ENCODE results near the gene IDUA.

The IDUA gene

DNA sequence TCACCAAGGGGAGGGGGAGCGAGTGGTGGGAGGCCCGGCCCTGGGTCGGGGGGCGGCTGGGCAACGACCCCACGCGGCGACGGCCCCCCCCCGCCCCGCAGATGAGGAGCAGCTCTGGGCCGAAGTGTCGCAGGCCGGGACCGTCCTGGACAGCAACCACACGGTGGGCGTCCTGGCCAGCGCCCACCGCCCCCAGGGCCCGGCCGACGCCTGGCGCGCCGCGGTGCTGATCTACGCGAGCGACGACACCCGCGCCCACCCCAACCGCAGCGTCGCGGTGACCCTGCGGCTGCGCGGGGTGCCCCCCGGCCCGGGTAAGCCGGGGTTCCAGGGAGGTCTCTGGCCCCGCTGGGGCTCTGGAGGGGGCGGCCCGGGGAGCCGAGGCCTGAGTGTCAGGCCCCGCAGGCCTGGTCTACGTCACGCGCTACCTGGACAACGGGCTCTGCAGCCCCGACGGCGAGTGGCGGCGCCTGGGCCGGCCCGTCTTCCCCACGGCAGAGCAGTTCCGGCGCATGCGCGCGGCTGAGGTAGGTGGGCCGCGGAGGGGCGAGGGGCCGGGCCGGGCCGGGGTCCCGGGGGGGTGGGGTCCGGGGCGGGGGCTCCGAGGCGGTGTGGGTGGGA is 15.9 kb downstream of the IDUA start:
- no peak for DNase-seq

DNA sequence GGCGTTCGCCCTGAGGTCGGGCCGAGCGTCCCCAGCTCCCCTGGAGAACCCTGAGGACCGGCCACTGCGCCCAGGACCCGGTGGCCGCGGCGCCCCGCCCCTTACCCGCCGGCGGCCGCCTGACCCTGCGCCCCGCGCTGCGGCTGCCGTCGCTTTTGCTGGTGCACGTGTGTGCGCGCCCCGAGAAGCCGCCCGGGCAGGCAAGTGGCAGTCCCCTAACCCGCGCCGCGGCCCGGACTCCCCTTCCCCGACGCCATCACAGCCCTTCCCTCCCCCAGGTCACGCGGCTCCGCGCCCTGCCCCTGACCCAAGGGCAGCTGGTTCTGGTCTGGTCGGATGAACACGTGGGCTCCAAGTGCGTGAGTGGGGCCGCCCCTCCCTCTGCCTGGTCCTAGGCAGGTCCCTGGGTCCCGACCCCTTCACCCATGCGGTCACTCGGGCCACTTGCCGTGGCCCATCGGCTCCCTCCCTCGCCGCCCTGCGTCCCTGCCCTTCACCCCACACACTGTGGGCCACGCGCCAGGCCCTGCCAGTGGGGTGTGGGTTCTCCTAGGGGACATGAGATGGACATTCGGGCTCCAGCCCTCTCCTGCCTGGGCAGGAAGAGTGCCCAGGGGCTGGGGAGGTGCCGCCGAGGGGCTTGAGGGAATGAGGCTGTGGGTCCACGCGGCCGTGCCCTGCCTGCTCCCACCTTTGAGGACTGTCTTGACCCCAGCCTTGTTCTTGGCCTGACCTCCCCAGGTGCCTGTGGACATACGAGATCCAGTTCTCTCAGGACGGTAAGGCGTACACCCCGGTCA is 16.6 kb downstream of the IDUA start:
- DNase-seq: no peak

DNA sequence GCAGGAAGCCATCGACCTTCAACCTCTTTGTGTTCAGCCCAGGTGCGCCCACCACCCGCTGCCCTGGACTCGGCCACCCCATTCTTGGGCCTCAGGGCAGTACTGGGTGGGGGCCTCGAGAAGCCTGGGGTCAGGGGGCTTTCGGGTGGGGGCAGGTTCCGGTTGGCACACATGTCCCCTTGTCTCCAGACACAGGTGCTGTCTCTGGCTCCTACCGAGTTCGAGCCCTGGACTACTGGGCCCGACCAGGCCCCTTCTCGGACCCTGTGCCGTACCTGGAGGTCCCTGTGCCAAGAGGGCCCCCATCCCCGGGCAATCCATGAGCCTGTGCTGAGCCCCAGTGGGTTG is 17.2 kb downstream of the IDUA start:
- DNase-seq: no peak

DNA sequence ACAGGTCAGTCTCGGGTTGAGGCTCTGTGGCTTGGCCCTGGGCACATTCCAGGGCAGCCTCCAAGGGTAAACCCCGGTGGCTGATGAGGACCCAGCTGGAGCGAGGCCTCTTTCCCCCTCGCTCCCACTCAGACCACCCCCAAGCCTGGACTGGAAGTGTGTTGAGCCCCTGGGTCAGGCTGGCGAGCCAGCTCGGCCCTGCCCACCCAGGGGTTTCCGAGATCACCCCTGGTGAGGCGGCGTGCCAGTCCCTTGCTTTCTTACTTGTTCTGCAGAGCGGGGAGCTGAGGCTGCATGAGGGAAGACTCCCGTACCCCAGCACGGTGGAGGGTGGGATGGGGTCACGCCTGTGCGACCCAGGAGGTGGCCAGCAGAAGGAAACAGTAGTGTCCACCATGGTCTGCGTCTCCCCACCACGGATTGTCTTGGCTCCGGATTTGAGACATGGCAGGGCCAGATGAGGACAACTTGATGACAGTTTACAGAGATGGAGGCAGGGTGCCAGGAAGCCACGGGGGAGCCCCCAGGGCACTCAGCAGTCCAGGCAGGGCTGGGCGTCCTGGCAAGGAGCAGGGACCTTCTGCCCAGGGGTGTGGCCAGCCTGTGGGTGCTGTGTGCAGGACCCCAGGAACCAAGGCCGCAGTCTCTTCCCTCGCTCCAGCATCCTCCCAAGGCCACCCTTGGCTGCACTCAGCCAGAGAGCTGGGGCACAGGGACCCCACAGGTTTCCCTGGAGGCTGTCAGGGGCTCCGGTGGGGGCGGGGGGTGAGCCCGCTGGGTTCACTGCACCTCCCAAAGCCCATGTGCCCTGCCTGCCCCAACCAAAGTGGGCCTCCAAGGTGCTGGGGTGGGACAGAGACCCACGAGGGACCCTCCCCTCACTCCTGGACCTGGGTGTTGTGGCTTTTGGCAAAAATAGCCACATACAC is 18.0 kb downstream of the IDUA start:
- DNase-seq: no peak

DNA sequence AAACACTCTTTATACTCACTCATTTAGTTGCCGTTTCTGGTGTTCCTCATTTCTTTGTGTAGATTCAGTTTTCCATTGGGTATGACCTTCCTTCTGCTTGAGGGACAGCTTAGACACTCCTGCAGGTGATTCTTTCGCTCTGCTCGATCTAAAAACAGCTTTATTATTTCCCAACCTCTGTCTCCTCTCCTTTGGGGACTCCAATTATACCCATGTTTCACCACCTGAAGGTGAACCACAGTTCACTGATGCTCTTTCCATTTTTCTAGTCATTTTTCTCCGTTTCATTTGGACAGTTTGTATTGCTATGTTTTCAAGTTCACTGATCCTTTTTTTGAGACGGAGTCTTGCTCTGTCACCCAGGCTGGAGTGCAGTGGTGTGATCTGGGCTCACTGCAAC is 20.0 kb downstream of the IDUA start:
- no peak for DNase-seq

DNA sequence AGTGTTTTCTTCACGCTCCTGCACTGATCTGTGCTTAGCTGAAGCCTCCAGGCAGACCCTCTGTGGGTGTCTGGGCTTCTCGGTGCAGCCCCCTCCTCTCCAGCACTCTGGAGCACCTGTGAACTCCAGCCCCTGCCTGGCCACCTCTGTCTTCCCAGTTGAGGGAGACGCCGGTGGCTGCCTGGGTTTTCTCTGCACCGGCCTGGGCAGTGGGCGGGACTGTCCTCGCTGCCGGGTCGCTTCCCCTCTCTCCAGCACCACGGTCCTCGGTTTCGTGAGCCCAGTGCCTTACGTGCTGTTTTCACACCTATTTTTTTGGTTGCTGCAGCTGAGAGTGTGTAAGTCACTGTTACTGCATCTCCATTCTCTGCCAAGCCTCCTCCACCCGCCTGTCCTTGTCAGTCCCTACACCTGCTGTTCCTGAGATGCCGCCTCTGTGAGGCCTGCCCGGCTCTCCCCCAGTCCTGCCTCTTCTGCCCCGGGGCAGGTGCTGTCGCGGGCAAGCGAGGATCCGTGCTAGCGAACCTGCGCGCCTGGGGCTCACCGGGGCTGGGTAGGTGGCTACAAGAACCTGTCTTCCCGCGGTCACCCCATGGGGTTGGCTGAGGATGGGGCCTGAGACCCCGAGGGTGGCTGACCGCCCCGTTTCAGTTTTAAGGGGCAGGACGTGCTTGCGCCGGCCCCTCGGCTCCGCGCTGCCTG is 22.1 kb downstream of the IDUA start:
- no peak for DNase-seq

DNA sequence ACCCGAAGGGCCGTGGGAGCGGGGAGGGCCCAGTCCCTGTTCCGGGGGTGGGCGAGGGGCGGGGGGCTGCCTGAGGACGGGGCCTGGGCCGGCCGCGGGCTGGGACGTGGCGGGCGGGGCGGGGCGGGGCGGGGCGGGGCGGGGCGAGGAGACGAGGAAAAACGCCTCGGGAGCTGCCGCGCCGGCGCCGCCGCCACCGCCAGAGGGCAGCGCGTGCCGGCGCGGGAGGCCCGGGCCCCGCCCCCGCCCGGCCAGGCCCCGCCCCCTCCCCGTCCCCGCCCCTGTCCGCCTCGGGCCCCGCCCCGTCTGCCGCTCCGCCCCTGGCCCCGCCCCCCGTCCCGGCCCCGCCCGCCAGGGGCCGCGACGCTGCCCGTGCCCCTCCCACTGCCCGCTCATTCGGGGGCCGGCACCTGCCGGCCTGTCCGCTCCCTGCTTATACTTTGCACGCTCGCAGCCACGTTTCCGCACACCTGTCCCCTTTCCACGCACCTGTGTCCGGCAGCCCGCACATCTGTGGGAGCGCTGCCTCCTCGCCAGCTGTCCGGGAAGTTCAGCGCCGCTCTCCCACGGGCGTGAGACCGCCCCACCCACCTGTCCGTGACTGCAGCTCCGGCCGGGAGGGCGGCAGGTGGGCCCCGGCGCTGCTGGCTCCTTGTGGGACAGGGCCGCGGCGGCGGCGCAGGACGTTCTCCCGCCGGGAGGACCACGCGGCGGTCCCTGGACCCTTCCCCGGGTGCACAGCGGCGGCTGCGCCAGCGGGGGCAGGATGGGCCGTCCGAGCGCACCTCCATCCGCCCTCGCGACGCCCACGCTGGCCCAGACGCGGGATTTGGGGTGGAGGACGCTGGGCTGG is 22.9 kb downstream of the IDUA start:
- peak; percentile 49 for DNase-seq

DNA sequence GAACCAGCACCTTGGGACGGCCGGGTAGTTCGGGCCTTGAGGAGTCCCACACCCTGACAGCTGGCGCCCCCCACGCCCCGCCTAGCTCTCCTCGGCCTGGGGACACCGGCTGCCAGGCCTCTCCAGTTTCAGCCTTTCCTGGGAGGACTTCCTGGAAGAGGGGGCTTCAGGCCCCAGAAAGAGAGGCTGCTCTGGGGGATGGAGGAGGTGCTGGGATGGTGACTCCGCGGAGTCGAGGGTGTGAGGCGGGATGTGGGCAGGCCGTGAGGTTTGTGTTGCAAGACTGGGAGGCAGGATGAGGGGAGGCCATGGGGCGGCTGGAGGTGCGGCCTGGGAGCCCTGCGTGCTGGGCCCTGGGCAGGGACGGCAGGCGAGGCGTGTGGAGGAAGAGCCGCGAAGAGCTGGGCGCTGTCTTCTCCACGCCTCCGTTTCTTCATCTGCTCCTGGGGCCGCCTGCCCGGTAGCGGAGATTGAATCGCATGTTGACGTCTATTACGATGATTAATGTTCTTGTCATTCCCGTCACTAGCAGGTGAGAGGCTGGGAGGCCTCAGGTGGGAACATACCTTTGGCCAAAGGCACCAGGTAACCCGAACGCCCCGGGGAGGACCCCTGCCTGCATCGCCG is 23.7 kb downstream of the IDUA start:
- DNase-seq: peak; percentile 51

DNA sequence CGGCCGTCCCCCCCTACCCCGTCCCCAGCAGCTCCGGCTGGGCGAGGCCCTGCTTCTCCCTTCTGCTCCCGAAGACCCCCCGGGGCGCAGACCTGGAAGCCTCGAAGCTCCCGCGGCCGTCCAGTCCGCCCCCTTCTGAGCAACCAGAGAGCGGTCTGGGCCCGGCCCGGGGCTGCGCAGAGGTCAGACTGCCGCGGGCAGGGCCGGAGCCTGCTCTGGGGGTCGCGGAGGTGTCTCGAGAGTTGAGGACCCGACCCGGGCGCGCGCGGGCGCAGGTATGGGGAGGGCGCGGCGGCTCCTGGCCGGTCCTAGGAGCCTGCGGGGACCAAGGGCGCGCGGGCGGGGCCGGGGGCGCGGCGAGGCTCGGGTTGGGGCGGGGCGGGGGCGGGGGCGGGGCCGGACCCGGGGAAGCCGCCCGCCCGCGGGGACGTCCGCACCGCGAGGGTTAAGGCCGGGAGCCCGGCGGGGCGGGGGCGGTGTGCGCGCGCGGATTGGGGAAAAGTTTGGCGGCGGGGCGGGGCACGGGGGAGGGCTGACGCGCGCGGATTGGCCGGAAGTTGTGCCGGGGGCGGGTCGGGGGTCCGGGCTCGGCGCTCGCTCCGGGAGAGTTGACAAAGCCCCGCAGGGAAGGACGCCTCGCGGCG is 24.3 kb downstream of the IDUA start, which contains the start of gene FGFRL1:
FGFRL1 (plus strand) TSS at position 605 of the 644 bp plus-strand sequence. CDS start 860 bp downstream, outside the sequence.
- peak; percentile 79 for DNase-seq

DNA sequence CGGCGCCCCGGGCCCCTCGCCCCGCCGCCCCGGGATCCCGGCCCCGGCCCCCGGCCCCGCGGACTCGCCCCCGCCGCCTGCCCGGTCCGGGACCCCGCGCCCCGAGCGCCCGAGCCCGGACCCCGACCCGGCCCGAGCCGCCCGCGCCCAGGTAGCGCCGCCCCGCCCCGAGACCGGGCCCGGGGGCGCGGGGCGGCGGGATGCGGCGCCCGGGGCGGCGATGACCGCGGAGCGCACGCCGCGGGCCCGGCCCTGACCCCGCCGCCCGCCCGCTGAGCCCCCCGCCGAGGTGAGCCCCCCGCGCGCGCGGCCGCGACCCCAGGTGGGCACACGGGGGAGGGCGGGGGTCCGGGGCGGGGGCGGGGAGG is 24.8 kb downstream of the IDUA start:
- DNase-seq: no peak

DNA sequence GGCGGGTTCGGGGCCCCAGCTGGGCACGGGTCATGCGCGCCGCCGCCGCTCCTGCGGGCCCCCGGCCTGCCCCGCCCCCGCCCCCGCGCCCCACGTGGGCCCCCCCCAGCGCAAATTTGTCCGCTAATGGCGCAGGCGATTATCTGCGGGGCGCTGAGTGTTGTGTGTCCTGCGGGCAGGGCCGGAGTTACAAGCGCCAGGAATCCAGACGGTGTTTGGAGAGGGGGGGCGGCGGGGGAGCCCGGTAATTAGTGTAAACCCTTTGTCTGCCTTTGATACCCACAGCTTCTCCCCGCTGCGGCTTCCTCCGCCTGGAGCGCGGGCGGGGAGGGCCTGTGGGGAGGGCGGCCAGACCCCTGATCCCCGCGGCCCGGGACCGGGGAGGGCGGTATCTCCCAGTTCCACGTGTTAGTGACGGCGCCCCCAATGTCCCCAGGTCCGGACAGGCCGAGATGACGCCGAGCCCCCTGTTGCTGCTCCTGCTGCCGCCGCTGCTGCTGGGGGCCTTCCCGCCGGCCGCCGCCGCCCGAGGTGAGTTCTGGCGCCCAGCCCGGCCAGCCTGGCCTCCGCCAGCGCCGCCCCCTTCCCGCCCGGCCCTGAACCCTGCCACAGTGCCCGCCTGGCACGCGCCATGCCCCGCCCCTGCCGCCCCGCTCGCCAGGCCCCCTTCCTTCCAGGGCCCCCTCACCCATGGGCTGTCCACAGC is 25.3 kb downstream of the IDUA start:
- DNase-seq: peak; percentile 44

DNA sequence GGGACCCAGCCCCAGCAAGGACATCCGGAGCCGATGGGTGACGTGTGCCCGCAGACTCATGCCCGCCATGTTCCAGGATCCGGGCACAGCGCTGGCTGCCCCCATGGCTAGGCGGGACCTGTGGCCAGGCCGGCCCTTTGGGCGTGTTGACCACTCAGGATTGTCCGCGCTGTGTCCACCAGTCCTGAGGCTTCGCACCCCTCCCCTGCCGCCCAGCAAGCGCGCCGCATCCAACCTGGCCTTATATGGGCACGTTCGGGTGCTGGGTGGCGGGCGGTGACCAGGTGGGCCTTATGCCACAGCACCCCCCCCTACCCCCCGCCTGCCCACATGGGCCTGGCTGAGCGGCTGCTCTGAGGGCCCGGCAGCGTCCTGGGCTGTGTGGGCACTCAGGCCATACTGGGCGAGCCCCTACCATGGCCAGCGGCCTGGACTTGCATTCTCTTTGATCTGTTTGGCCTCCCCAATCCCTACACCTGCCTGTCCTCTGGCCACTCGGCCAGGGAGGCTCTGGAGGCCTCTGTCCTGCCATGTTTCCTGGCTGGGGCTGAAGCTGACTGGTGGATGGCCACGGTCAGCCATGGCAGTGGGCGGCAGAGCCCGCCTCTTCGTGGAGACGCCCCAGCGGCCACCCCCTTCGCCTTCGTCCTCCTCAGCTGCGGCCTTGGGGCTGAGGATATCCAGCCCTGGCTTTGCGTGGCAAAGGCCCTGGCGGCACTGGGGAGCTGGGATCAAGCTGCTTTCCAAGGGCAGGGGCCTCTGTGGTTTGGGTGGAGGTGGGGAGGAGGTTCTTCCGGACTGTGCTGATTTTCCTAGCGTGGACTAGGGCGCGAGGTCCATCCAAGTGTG is 26.6 kb downstream of the IDUA start:
- no peak for DNase-seq

DNA sequence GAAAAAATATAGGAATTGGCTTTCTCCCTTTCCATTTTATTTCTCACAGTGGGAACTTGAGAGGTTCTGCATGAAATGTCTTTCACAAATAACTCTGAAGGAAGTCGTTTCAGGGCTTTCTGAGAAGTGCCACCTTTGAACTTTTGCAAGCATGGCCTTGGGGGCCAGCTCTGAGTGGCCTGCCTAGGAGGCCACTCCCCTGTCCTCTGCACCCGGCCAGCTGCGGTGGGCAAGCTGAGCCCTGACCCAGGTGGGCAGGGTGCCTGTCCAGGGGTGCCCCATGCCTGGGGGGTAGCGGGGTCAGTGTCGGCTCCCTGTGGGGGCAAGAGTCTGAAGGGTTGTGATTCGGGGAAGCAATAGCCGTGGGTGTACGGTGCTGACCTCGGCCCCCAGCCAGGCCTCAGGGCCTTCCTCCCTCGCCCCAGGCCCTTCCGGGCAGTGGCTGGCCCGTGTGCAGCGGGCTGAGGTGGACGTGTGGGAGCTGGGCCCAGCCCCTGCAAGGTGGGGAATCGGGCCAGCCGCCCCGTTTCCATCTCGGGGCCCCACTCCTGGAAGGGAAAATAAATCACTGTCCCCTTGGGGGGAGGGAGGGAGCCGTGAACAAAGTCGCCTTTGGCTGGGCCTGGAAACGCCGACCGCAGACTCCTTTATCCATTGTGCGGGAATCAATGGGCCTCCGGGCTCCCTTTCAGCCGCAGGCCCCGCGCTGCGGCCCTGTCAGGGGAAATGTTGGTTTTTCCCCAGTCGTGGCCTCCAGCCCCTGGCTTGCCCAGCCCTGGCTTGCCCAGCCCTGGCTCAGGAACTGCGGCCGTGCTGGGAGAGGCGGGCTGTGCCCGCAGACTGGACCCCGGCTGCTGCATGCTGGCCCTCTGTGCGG is 27.7 kb downstream of the IDUA start:
- DNase-seq: no peak

DNA sequence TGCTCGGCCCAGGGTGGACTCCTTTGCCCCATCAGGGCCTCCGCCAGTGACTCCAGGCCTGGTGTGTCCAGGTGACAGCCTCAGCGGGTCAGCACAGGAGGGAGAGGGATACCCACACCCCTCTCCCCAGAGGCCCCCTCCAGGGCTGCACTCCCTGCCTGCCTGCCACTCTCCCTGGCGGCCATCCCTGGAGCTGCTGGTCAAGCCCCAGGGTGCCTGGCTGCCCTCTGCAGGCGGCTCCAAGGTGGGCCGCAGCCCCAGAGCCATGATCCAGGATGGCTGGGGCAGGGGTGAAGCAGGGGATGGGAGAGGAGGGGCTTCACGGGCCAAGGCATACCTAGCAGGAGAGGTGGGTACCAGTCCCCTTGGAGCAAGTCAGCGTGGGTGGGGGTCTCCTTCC is 28.3 kb downstream of the IDUA start:
- peak; percentile 26 for DNase-seq

DNA sequence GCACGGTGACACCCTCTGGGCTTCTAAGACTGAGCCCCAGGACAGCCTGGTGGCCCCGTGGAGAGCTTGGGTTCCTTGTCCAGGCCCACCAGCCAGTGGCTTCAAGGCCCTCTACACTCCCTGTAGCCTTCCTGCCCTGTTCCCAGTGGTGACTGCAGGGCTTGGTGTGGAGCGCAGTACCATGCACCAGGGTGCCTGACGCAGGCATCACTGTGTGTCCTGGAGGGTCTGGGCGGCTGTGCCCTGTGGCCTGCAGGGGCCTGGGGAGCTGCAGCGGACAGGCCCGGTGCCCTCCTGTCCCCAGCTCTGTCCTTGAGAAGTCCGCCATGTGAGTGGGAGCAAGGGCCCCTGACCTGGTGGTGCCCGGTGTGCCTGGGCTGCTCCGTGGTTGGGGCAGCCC is 28.9 kb downstream of the IDUA start:
- no peak for DNase-seq

DNA sequence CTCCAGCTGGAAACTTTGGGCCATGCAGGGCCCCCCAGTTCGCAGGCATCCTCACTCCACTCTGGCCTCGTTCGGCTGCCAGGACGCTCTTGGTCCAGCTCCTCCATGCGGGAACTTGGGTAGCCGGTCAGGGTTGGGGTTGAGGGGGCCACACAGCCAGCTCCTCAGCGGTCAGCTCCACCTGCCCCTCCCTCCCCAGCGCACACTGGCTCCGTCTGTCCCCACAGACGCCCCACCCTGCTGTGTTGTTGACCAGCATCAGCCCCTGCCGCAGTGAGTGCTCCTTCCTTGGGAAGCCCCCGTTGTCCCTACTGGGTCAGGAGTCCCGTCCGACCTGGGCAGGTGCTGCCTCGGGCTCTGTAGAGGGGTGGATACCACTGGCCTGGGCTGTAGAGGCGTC is 30.4 kb downstream of the IDUA start:
- no peak for DNase-seq

DNA sequence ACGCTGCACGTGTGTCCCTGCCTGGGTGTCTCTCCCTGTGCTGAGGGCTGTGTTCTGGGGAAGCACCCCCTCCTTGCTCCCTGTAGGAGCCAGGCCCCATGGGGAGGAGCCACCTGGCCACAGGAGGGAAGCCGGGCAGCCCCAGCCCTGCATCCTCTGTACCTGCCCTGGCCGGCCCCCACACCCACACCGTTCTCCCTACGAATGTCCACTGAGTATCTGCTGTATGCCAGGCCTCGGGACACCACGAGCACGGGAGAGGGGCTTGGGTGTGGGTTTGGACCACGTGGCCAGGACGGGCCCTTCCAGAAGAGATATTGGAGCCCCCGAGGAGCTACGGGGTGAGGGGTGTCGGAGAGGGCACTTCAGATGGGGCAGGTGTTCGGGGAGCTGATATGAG is 30.9 kb downstream of the IDUA start:
- no peak for DNase-seq

Measured in NCI-H82 (cell line).